ENCODE results near the gene NSDHL. TPM values are rescaled to one million over a fixed set of nuclear protein-coding genes. Genes with fewer than 3 reads are reported as not detected.
"Not testable (repeated sequence)": the region's sequence is repeated elsewhere in the genome, so short reads cannot be mapped to it uniquely, and the experiment has no call there.

Gene NSDHL
- 10 to 100 TPM; 10.2 to 38.9 (median 20.6) TPM for total RNA-seq

DNA sequence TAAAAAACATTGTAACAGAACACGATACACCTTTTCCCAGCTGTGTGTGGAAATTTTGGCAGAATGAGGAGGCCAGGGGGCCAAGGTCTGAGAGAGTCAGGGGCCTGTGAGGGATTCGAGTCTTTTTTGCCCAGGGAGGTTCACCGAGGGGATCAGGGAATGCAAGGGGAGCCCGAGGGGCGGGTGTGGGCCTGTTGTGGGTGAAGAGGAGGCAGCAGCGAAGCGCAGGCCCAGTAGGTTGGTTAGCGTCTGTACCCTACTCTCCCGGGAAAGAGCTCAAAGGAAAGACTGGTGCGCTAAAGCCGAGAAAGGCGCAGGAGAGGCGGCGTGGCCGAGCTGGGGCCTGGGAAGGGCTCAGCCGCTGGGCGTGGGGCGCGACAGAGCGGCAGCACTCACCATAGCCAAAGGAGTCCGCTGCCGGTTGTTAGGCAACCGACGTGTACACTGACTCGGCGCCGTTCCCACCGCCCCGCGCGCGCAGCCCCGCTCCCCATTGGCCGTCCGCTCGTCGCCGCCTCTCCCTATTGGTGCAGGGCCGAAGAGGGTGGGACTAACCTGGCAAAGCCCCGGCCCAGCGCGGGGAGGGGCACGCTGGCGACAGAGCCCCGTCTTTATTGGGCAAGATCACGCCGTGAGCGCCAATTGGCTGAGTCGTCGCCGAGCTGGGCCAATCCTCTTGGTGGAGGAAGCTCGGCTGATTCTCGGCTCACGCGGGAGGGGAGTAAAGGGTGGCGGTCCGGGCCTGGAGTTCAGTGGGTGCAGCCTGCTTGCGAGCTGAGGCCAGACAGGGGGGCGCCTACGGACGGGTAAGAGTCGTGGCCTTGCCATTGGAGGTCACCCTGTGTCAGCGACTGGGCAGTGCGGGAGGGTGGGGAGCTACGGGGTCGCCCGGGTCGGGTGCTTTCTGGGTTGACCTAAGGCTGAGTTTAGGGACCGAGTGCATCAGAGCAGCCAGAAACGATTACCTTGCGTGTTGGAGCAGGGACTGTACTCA lies at the start of gene NSDHL, which contains the start of gene CETN2:
TSS of gene NSDHL (plus strand) at position 752 of the 994 bp plus-strand sequence. CDS start 15,262 bp downstream, outside the sequence.
TSS of gene CETN2 (minus strand) at position 446 of the 994 bp plus-strand sequence. CDS start at position 399, 47 bp downstream.
- peak within 1 kb of the TSS; percentile 58 to 92 (median 75) for H3K4me3 ChIP-seq
- peak; percentile 90 to 97 (median 96) for ATAC-seq (replicated peaks in 6 of 8)
- in situ Hi-C loops (cut with MboI; ENCODE audit: low pct_unique_long_range_greater_than_20kb in 2 of 9, low sequenced_read_pairs in 9 of 9, unreplicated experiment in 9 of 9), result no loop called here
- H3K4me1 ChIP-seq (replicated peaks in 1 of 2), result peaks cover 0 to 2% of the 10 kb centered on the region in 2 donors
- WGBS, 10 experiments, result 0 to 20% (median 14%) methylated on average over 1 to 8 of the region's 71 CpGs; no CpG with 5 or more reads in 7 of the 10 experiments
- peak within 1 kb of the TSS; percentile 72 to 87 for H3K27ac ChIP-seq

DNA sequence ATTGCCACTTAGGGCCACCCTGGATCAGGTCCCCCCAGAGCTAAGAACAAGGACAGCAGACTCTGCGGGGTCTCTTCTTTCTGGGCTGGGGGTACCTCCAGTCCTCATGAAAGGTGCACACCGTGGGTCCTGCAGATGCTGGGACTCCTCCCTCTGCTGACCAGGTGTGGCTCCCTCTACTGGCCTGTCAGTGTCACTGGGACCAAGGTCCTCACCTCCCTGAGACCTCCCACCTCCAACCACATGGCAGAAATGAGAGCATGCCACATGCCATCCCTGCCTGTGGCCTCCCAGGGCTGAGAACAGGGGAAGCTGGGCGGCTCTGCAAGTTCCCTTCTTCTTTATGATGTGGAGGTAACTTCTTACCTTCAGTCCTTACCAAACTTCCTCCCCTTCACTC lies 43.8 kb upstream of the NSDHL start:
- WGBS, 10 experiments, result no CpG with 5 or more reads among the region's 3 CpGs
- H3K4me1 ChIP-seq (replicated peaks in 1 of 2); H3K27ac ChIP-seq; H3K4me3 ChIP-seq; in situ Hi-C loops (cut with MboI; ENCODE audit: low pct_unique_long_range_greater_than_20kb in 2 of 9, low sequenced_read_pairs in 9 of 9, unreplicated experiment in 9 of 9): not testable (repeated sequence)
- ATAC-seq (replicated peaks in 6 of 8), result peak in 3 of 8 experiments; percentile 61 to 88 (median 66)

DNA sequence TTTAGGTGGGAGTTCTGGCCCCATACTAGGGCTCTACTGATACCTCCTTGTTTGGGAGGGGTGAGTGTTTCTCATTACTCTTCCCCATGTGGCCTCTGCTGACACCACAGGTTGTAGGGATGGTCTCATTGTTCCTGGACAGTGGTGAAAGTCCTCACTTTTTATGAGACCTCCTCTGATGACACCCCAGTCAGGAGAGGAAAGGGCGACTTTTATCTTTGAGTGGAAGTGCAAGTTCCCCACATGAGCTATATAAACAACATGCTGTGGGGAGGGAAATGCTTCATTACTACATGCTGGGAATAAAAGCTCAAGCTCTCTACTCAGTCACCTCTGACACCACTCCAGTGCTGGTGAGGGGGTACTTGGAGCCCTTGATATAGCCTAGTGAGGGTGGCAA lies 31.9 kb upstream of the NSDHL start:
- 0 to 38% methylated on average over 1 of the region's 1 CpG; no CpG with 5 or more reads in 8 of the 10 experiments for WGBS, 10 experiments
- Histone ChIP-seq H3K4me3 (no peak overlapping the region), H3K4me1 (replicated peaks in 1 of 2) (no peaks in the 10 kb centered on the region), H3K27ac (no peak overlapping the region)
- ATAC-seq (replicated peaks in 6 of 8), result no peak
- in situ Hi-C loops (cut with MboI; ENCODE audit: low pct_unique_long_range_greater_than_20kb in 2 of 9, low sequenced_read_pairs in 9 of 9, unreplicated experiment in 9 of 9), result no loop called here

DNA sequence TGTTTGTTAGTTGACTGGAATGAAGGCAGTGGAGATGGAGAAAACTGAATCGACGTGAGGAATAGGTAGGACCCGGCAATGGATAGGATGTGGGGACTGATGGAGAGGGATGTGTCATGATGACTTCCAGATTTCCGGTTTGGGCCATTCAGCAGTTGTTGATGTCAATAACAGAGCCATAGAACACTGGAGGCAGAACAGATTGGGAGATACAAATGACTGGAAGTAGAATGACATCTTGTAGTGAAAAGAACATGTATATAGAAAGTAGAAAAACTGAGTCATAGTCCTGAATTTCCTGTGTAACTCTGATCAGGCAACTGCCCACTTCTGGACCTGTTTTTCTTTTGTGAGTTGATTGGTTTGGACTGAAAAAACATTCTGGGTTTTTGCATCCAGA lies 24.8 kb upstream of the NSDHL start:
- in situ Hi-C loops (cut with MboI; ENCODE audit: low pct_unique_long_range_greater_than_20kb in 2 of 9, low sequenced_read_pairs in 9 of 9, unreplicated experiment in 9 of 9), result loop anchor here in 3 of 9 experiments (25.0 kb wide), 2 partner anchors 144 to 169 kb away; partner anchors contain the start of gene GABRQ (in 2 of the 3)
- ATAC-seq (replicated peaks in 6 of 8), result no peak
- Histone ChIP-seq H3K4me3 (no peak overlapping the region), H3K27ac (no peak overlapping the region), H3K4me1 (replicated peaks in 1 of 2) (peaks cover 0 to 12% of the 10 kb centered on the region in 2 donors)
- WGBS, 10 experiments, result 92 to 100% methylated on average over 3 to 4 of the region's 4 CpGs; no CpG with 5 or more reads in 8 of the 10 experiments

DNA sequence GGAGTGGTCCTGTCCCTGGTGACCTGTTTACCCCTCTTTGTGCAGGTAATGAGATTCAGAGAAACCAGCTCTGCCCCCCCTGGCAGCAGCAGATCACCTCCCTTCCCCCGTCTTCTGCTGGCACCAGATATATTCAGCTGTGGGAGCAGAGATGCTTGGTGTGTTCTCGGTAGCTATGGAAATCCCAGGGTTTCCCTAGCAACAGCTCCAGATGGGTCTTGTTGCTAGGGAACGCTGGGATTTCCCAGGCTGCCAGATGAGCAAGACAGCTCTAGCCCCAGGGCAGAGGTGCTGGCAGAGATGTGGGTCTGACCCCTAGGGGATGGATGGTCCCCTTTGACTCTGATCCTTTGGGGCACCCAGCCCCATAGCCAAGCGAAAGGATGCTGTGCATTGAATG lies 20.5 kb upstream of the NSDHL start:
- peaks cover 0 to 18% of the 10 kb centered on the region in 2 donors for H3K4me1 ChIP-seq (replicated peaks in 1 of 2)
- WGBS, 10 experiments, result 0% methylated on average over 1 of the region's 4 CpGs; no CpG with 5 or more reads in 9 of the 10 experiments
- no peak overlapping the region for H3K4me3 ChIP-seq
- H3K27ac ChIP-seq, result peak overlapping the region in 1 of 2 donors; percentile 24
- ATAC-seq (replicated peaks in 6 of 8), result peak in 6 of 8 experiments; percentile 48 to 99 (median 98)
- in situ Hi-C loops (cut with MboI; ENCODE audit: low pct_unique_long_range_greater_than_20kb in 2 of 9, low sequenced_read_pairs in 9 of 9, unreplicated experiment in 9 of 9), result loop anchor here in 3 of 9 experiments (25.0 kb wide), 2 partner anchors 148 to 173 kb away; partner anchors contain the start of gene GABRQ (in 2 of the 3)

DNA sequence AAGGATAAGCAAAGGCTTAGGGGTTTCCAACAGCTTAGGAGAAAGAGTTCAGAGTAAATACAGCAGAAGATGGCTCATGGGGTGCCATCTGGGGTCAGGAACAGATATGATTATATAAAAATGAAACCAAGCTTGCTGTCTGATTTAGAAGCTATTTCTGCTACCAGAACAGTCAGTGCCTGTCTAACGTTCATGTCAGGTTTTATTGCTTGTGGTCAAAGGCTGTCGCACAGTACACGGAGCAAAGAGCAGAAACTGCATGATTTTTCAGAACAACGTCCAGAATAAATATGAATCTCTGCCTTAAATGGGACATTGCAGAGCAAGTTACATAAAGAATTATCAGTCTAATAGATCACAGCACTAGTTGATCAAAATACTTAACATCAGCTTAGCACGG lies 17.7 kb upstream of the NSDHL start:
- Histone ChIP-seq H3K4me3 (no peak overlapping the region), H3K4me1 (replicated peaks in 1 of 2) (peaks cover 0 to 18% of the 10 kb centered on the region in 2 donors), H3K27ac (no peak overlapping the region)
- WGBS, 10 experiments, result 0 to 80% (median 20%) methylated on average over 1 to 5 of the region's 5 CpGs; no CpG with 5 or more reads in 4 of the 10 experiments
- no peak for ATAC-seq (replicated peaks in 6 of 8)
- in situ Hi-C loops (cut with MboI; ENCODE audit: low pct_unique_long_range_greater_than_20kb in 2 of 9, low sequenced_read_pairs in 9 of 9, unreplicated experiment in 9 of 9), result loop anchor here in 3 of 9 experiments (25.0 kb wide), 2 partner anchors 151 to 176 kb away; partner anchors contain the start of gene GABRQ (in 2 of the 3)

DNA sequence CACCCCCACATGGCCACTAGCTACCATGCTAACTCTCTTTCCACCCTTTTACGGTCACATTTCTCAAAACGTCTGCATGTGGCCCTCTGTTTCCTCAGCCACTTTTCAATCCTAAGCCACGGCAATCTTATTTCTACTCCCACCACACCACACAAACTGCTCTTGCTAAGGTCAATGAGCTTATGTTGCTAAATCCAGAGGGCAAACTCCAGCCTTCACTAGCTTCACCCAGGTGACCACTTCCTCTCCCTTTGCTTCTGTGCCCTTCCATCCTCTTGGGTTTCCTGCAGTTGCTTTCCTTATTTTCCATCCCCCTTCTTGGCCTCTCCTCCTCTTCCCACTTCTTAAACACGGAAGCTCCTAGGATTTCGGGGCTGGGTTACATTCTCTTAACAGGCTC lies 16.8 kb upstream of the NSDHL start:
- H3K4me1 ChIP-seq (replicated peaks in 1 of 2), result peaks cover 0 to 18% of the 10 kb centered on the region in 2 donors
- ATAC-seq (replicated peaks in 6 of 8), result no peak
- in situ Hi-C loops (cut with MboI; ENCODE audit: low pct_unique_long_range_greater_than_20kb in 2 of 9, low sequenced_read_pairs in 9 of 9, unreplicated experiment in 9 of 9), result loop anchor here in 3 of 9 experiments (25.0 kb wide), 2 partner anchors 152 to 177 kb away; partner anchors contain the start of gene GABRQ (in 2 of the 3)
- WGBS, 10 experiments, result 33 to 83% (median 67%) methylated on average over 1 to 3 of the region's 5 CpGs; no CpG with 5 or more reads in 5 of the 10 experiments
- H3K4me3 ChIP-seq, result no peak overlapping the region
- H3K27ac ChIP-seq, result no peak overlapping the region

DNA sequence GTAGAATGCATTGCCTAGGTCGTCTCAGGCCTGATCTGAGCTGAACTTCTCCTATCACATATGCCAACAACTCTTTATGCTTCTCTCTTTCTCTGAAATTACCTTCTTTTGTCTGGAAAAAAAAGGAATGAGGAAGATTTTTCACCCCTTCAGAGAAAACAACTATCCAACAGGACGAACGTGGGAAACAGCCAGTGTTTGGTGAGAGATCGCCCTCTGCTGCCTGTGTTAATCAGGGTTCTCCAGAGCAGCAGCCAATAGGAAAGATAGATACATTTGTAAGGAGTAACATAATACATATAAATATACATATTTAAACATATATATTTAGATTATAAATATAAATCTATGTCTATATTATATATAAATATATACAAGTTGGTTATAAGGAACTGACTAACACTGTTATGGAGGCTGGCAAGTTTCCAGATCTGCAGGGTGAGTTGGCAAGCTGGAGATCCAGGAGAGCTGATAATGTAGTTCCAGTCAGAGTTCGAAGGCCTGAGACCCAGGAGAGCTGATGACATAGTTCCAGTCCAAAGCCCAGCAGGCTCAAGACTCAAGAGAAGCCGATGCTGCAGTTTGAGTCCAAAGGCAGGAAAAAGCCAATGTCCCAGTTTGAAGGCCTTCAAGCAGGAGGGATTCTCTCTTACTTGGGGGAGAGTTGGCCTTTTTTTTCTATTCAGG lies 13.6 kb upstream of the NSDHL start:
- peak in 5 of 8 experiments; percentile 38 to 69 (median 64) for ATAC-seq (replicated peaks in 6 of 8)
- H3K4me3 ChIP-seq, result no peak overlapping the region
- H3K27ac ChIP-seq, result no peak overlapping the region
- 0 to 60% (median 18%) methylated on average over 1 to 4 of the region's 6 CpGs; no CpG with 5 or more reads in 4 of the 10 experiments for WGBS, 10 experiments
- in situ Hi-C loops (cut with MboI; ENCODE audit: low pct_unique_long_range_greater_than_20kb in 2 of 9, low sequenced_read_pairs in 9 of 9, unreplicated experiment in 9 of 9), result loop anchor here in 3 of 9 experiments (25.0 kb wide), 2 partner anchors 155 to 180 kb away; partner anchors contain the start of gene GABRQ (in 2 of the 3)
- no peaks in the 10 kb centered on the region for H3K4me1 ChIP-seq (replicated peaks in 1 of 2)

DNA sequence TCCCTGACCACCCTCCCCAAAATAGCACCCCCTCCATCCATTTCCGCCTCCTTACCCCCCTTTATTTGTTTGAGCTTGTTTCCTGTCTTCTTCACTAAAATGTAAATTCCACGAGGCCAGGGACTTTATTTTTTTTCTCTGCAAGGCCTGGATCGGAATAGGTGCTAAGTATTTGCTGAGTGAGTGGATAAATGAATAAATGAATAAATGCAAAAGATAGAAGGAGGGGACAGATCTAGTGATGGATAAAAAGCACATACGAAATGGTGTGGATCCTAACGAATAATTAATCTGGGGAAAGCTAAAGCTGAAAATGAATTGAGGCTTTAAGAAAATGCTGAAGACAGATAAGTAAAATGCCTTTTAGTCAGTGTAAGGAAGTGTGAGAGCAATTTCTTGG lies 12.5 kb upstream of the NSDHL start:
- in situ Hi-C loops (cut with MboI; ENCODE audit: low pct_unique_long_range_greater_than_20kb in 2 of 9, low sequenced_read_pairs in 9 of 9, unreplicated experiment in 9 of 9), result loop anchor here in 3 of 9 experiments (25.0 kb wide), 2 partner anchors 156 to 181 kb away; partner anchors contain the start of gene GABRQ (in 2 of the 3)
- WGBS, 10 experiments, result 0 to 70% (median 52%) methylated on average over 2 to 4 of the region's 5 CpGs; no CpG with 5 or more reads in 4 of the 10 experiments
- Histone ChIP-seq H3K27ac (no peak overlapping the region), H3K4me1 (replicated peaks in 1 of 2) (no peaks in the 10 kb centered on the region), H3K4me3 (no peak overlapping the region)
- peak in 3 of 8 experiments; percentile 41 to 81 (median 56) for ATAC-seq (replicated peaks in 6 of 8)

DNA sequence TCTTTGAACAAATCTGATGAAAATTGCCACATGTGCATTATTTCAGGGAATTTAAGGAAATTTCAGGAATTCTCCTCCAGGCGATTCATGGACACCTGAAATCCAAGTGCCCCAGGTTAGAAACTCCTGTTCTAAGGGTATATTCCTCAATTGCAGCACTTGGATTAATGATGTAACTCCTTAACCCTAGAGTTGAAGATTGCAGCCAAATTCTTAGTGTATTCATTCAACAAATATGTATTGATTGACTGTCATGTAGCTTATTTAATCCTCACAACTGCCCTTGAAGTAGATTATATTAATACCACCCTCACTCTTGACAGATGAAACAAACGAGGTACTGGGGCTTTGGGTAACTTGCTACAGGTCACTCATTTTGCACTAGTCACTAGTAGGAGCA lies 11.6 kb upstream of the NSDHL start:
- no peaks in the 10 kb centered on the region for H3K4me1 ChIP-seq (replicated peaks in 1 of 2)
- 14 to 31% methylated on average over 2 of the region's 2 CpGs; no CpG with 5 or more reads in 8 of the 10 experiments for WGBS, 10 experiments
- ATAC-seq (replicated peaks in 6 of 8), result no peak
- H3K27ac ChIP-seq, result no peak overlapping the region
- H3K4me3 ChIP-seq, result no peak overlapping the region
- in situ Hi-C loops (cut with MboI; ENCODE audit: low pct_unique_long_range_greater_than_20kb in 2 of 9, low sequenced_read_pairs in 9 of 9, unreplicated experiment in 9 of 9), result loop anchor here in 3 of 9 experiments (25.0 kb wide), 2 partner anchors 157 to 182 kb away; partner anchors contain the start of gene GABRQ (in 2 of the 3)

DNA sequence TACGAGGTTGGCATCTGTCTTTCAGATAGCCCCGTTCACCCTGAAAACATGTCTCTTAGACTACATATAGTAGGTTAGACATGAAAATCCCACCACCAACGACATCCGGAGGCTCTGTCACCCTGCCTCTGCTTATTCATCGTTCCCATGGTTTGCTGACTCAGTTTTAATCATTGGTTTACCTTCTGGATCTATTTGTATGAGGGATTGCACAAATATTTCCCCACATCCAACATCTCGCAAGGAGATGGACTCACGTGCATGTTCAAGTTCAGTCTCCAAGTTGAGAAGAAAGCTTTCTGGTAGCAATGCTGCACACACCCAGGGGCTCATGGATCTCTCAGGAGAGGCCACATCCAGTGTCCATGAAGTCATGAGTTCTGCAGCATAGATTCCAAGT lies 11.1 kb upstream of the NSDHL start:
- WGBS, 10 experiments, result 33 to 100% (median 42%) methylated on average over 1 to 5 of the region's 7 CpGs; no CpG with 5 or more reads in 7 of the 10 experiments
- no peak overlapping the region for H3K27ac ChIP-seq
- in situ Hi-C loops (cut with MboI; ENCODE audit: low pct_unique_long_range_greater_than_20kb in 2 of 9, low sequenced_read_pairs in 9 of 9, unreplicated experiment in 9 of 9), result loop anchor here in 3 of 9 experiments (25.0 kb wide), 2 partner anchors 157 to 182 kb away; partner anchors contain the start of gene GABRQ (in 2 of the 3)
- no peak overlapping the region for H3K4me3 ChIP-seq
- no peak for ATAC-seq (replicated peaks in 6 of 8)
- H3K4me1 ChIP-seq (replicated peaks in 1 of 2), result no peaks in the 10 kb centered on the region
